CD4-positive, alpha-beta T cell treated with Interferon gamma for 1 hour (primary cell): ENCODE measurements around the gene CDR2L.
A peak's percentile ranks its signal among the peaks of the same experiment; 100 is the strongest.
"Not testable (repeated sequence)": the region's sequence is repeated elsewhere in the genome, so short reads cannot be mapped to it uniquely, and the experiment has no call there.

Source experiments
- DNase-seq: peaks from one replicate; pipeline ENCODE4 v3.0.0-alpha.2; 2020

Gene CDR2L

GRCh38 chr17:75012346-75013091 is 25.1 kb downstream of the CDR2L start, which contains the start of gene MRPL58:
TSS of gene MRPL58 (plus strand) at chr17:75012670. CDS start at chr17:75012687, 17 bp downstream.
- DNase-seq: peak; percentile 80

- no peak for DNase-seq
These were observed 25.7 kb downstream of the CDR2L start for GRCh38 chr17:75013092-75013559.

GRCh38 chr17:75019146-75019545 is 31.7 kb downstream of the CDR2L start:
- DNase-seq: no peak

GRCh38 chr17:75019710-75020109 is 32.3 kb downstream of the CDR2L start:
- DNase-seq: no peak

- no peak for DNase-seq
These were observed 33.1 kb downstream of the CDR2L start for GRCh38 chr17:75020331-75021110.

- DNase-seq: peak; percentile 42
These were observed 37.4 kb downstream of the CDR2L start for GRCh38 chr17:75024686-75025397.

GRCh38 chr17:75025398-75025734 is 37.9 kb downstream of the CDR2L start:
- not testable (repeated sequence) for DNase-seq

- DNase-seq: not testable (repeated sequence)
These were observed 39.2 kb downstream of the CDR2L start for GRCh38 chr17:75026650-75027049.

- no peak for DNase-seq
These were observed 42.7 kb downstream of the CDR2L start for GRCh38 chr17:75030161-75030560.

GRCh38 chr17:75031972-75032719 is 44.7 kb downstream of the CDR2L start:
- peak; percentile 67 for DNase-seq

GRCh38 chr17:75032720-75033280 is 45.4 kb downstream of the CDR2L start:
- DNase-seq: no peak

- peak; percentile 88 for DNase-seq
These were observed 46.2 kb downstream of the CDR2L start for GRCh38 chr17:75033346-75034235.

GRCh38 chr17:75034236-75034908 is 46.9 kb downstream of the CDR2L start:
- peak; percentile 86 for DNase-seq

GRCh38 chr17:75036643-75037268 is 49.3 kb downstream of the CDR2L start:
- peak; percentile 93 for DNase-seq

GRCh38 chr17:75039238-75039637 is 51.8 kb downstream of the CDR2L start:
- DNase-seq: no peak

GRCh38 chr17:75041656-75042280 is 54.3 kb downstream of the CDR2L start:
- DNase-seq: no peak

GRCh38 chr17:75043789-75044188 is 56.4 kb downstream of the CDR2L start:
- not testable (repeated sequence) for DNase-seq

- DNase-seq: no peak
These were observed 57.3 kb downstream of the CDR2L start for GRCh38 chr17:75044716-75045115.

GRCh38 chr17:75045946-75046406 is 58.5 kb downstream of the CDR2L start:
- DNase-seq: not testable (repeated sequence)
